ENCODE measurements around the gene MS4A2. TPM values are rescaled to one million over a fixed set of nuclear protein-coding genes. Genes with fewer than 3 reads are reported as not detected.

The MS4A2 gene
- total RNA-seq, 1 experiment from 2014 or later: not detected

GRCh38 chr11:60111793-60112192, 23.3 kb downstream of the MS4A2 start:
- no peak overlapping the region for H3K23ac ChIP-seq (ENCODE audit: insufficient read length, low read depth, low read length)
- H2BK120ac ChIP-seq (ENCODE audit: low read depth, low read length, poor library complexity, severe bottlenecking): no peak overlapping the region
- Mint-ChIP-seq H3K27me3 (ENCODE audit: low read depth) (no peaks in the 10 kb centered on the region), H3K36me3 (ENCODE audit: insufficient read depth in 1 of 3, low read depth in 3 of 3) (peaks cover 0 to 7% (median 4%) of the 10 kb centered on the region in 3 experiments; a peak in 3 of 7 replicates), H3K9me3 (peaks cover 3 to 8% of the 10 kb centered on the region in 2 experiments; a peak in 4 of 5 replicates), H3K4me3 (no peak overlapping the region), H3K27ac (no peak overlapping the region), H3K4me1 (peaks cover 28% of the 10 kb centered on the region in 2 experiments)
- no peak overlapping the region for H2BK12ac ChIP-seq (ENCODE audit: insufficient read length, low read depth, low read length)
- H2BK15ac ChIP-seq (ENCODE audit: low read depth, low read length): no peak overlapping the region
- no peak overlapping the region for H2BK20ac ChIP-seq (ENCODE audit: low read depth, low read length, poor library complexity, severe bottlenecking)
- no peak overlapping the region for H4K8ac ChIP-seq (replicated peaks; ENCODE audit: insufficient read length, low read depth, low read length)
- H4K20me1 ChIP-seq (ENCODE audit: control insufficient read depth, insufficient read depth, insufficient read length): no peaks in the 10 kb centered on the region
- H3K9me3 ChIP-seq (ENCODE audit: control insufficient read depth, low read depth, low read length): no peaks in the 10 kb centered on the region
- no peaks in the 10 kb centered on the region for H3K79me2 ChIP-seq (ENCODE audit: insufficient read depth, low read length)
- DNase-seq: no peak
- no peak for TF ChIP-seq CTCF (conservative IDR thresholded peaks at IDR 0.05)
- H3K27ac ChIP-seq (ENCODE audit: insufficient read length, low read depth, low read length): no peak overlapping the region
- no peak overlapping the region for H3K4ac ChIP-seq (ENCODE audit: low read depth, low read length)
- no peaks in the 10 kb centered on the region for H3K23me2 ChIP-seq (ENCODE audit: insufficient read length, low read depth, low read length, poor library complexity, severe bottlenecking)
- no peak overlapping the region for H3K56ac ChIP-seq (ENCODE audit: insufficient read length, low read depth, low read length)
- H3K4me2 ChIP-seq (ENCODE audit: insufficient read depth, insufficient read length, low read length): no peak overlapping the region
- no peak overlapping the region for H2AFZ ChIP-seq (ENCODE audit: low read length)
- no peak overlapping the region for H3K14ac ChIP-seq (ENCODE audit: insufficient read depth, low read length)
- H2AK5ac ChIP-seq (ENCODE audit: insufficient read length, low read length): no peak overlapping the region
- no peaks in the 10 kb centered on the region for H3K27me3 ChIP-seq (ENCODE audit: insufficient read depth, low read length)
- H3K4me1 ChIP-seq (ENCODE audit: insufficient read depth, low read length): no peaks in the 10 kb centered on the region
- H3K9ac ChIP-seq (ENCODE audit: extremely low read depth, insufficient read length, low read length): no peak overlapping the region
- no peak overlapping the region for H4K91ac ChIP-seq (ENCODE audit: insufficient read length, low read depth, low read length)
- no peaks in the 10 kb centered on the region for H3K79me1 ChIP-seq (ENCODE audit: insufficient read depth, low read depth, low read length, poor library complexity, severe bottlenecking)
- H3K18ac ChIP-seq (ENCODE audit: insufficient read length, low read depth, low read length): no peak overlapping the region
- no CpG with 5 or more reads among the region's 2 CpGs for WGBS (ENCODE audit: extremely low coverage, insufficient read length, low lambda C conversion rate)
- H3T11ph ChIP-seq (ENCODE audit: low read length): no peak overlapping the region
- no peak overlapping the region for H4K5ac ChIP-seq (ENCODE audit: insufficient read length, low read depth, low read length)
- H2BK5ac ChIP-seq (ENCODE audit: insufficient read length, low read length): no peak overlapping the region
